SU-DHL-6 (cell line): Measurements from ENCODE around the gene TTF1.

Experiments
- H2AFZ ChIP-seq: fragments of 200-600 bp; sonication (generic); 2 replicates; pipeline ENCODE4 v1.6.1; 2014; ENCODE audit warnings: low read depth, mild to moderate bottlenecking, moderate library complexity, mixed read lengths, antibody characterized with exemption, low read length; ENCODE audit not compliant: severe bottlenecking
- H3F3A ChIP-seq: fragments of 200-600 bp; shearing (Covaris generic); 2 replicates; pipeline ENCODE4 v1.6.0; 2016; ENCODE audit warnings: antibody characterized with exemption, mild to moderate bottlenecking; ENCODE audit not compliant: insufficient read depth
- H3K27ac ChIP-seq: fragments of 200-600 bp; sonication (generic); 2 replicates; pipeline ENCODE4 v1.5.1; 2016; ENCODE audit warnings: low read depth, mild to moderate bottlenecking, low read length, moderate library complexity, mixed read lengths
- H3K27me3 ChIP-seq: fragments of 200-600 bp; sonication (generic), shearing (Covaris generic); 2 replicates; pipeline ENCODE4 v1.6.0; 2014; ENCODE audit warnings: mild to moderate bottlenecking, low read length
- H3K36me3 ChIP-seq: fragments of 200-600 bp; sonication (generic); 2 replicates; pipeline ENCODE4 v1.6.1; 2014; ENCODE audit warnings: mild to moderate bottlenecking, low read length, mixed read lengths
- H3K4me2 ChIP-seq: fragments of 300-600, 200-600 bp; shearing (Covaris generic), sonication (generic); 2 replicates; pipeline ENCODE4 v1.6.0; 2014; ENCODE audit warnings: low read length, low read depth, mild to moderate bottlenecking; ENCODE audit not compliant: poor library complexity, severe bottlenecking
- H3K4me3 ChIP-seq: fragments of 200-600 bp; sonication (generic); 2 replicates; pipeline ENCODE4 v1.5.1; 2014; ENCODE audit warnings: antibody characterized with exemption, low read length, mild to moderate bottlenecking, mixed read lengths; ENCODE audit not compliant: insufficient read depth, poor library complexity, severe bottlenecking
- H3K79me2 ChIP-seq: fragments of 200-600 bp; sonication (generic); 2 replicates; pipeline ENCODE4 v1.6.1; 2014; ENCODE audit warnings: mild to moderate bottlenecking, low read length, moderate library complexity; ENCODE audit not compliant: insufficient read depth
- H3K9ac ChIP-seq: fragments of 200-600 bp; sonication (generic); 2 replicates; pipeline ENCODE4 v1.7.0; 2014; ENCODE audit warnings: mild to moderate bottlenecking, low read length
- H3K9me2 ChIP-seq: fragments of 200-600 bp; sonication (generic); replicated peaks from 2 replicates; pipeline ENCODE4 v1.6.1; 2014; ENCODE audit warnings: low read length; ENCODE audit not compliant: insufficient read depth
- H3K9me3 ChIP-seq: fragments of 200-600 bp; sonication (generic); 2 replicates; pipeline ENCODE4 v1.6.1; 2014; ENCODE audit warnings: low read length, mixed read lengths; ENCODE audit not compliant: insufficient read depth
- H4K20me1 ChIP-seq: fragments of 200-600 bp; sonication (generic); 2 replicates; pipeline ENCODE4 v1.6.1; 2014; ENCODE audit warnings: low read depth, mild to moderate bottlenecking, antibody characterized with exemption, low read length, moderate library complexity, mixed read lengths
- EZH2phosphoT487 ChIP-seq: fragments of 200-600 bp; sonication (generic), shearing (Covaris generic); conservative IDR thresholded peaks from 2 replicates; pipeline ENCODE4 v1.6.1; 2018; ENCODE audit warnings: mild to moderate bottlenecking, antibody characterized with exemption, low read length, moderate library complexity, mixed read lengths
- TF ChIP-seq, protein P1 (sequence below): fragments of 200-600 bp; sonication (generic); IDR thresholded peaks from one replicate; pipeline ENCODE4 v1.5.1; 2017; ENCODE audit warnings: antibody characterized with exemption, mild to moderate bottlenecking, low read length, moderate library complexity; ENCODE audit not compliant: insufficient read depth, poor library complexity, severe bottlenecking

The TTF1 gene

DNA sequence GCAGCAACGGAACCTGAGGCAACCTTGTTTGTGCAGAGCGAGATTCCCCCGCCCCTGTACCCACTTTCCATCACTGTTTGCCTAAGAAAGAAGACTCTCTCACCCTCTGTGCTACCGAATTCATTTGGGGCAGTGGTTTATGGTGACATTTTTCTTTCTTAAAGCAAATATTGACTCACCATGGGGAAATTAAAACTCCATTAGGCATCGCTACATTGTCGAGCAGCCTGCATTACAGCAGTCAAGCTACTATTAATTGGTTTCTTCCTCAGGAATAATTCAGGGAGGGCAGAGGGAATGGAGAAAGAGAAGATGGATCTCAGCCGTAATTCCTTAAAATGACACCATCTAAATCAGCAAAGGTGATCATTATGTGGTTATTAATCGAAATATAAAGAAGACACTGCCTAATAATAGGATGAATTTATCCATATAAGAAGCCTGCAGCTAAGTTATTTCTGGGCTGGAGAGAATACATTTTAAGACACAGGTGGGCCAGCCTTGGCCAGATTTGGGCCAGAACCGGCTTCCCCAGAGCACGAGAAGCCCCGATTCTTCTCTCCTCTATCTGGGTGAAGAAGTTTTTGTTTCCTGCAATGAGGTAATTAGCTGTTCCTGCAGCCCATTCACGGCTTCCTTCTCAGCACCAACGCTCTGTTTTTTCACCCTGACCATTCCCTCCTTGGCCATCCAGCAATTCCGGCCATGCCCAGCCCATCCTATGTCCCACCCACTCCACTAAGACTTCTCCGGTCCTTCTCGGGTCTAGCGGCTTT, 20.2 kb upstream of the TTF1 start:
- H3K9me2 ChIP-seq = no peaks in the 10 kb centered on the region
- no peak overlapping the region for H2AFZ ChIP-seq
- TF ChIP-seq, protein P1, sequence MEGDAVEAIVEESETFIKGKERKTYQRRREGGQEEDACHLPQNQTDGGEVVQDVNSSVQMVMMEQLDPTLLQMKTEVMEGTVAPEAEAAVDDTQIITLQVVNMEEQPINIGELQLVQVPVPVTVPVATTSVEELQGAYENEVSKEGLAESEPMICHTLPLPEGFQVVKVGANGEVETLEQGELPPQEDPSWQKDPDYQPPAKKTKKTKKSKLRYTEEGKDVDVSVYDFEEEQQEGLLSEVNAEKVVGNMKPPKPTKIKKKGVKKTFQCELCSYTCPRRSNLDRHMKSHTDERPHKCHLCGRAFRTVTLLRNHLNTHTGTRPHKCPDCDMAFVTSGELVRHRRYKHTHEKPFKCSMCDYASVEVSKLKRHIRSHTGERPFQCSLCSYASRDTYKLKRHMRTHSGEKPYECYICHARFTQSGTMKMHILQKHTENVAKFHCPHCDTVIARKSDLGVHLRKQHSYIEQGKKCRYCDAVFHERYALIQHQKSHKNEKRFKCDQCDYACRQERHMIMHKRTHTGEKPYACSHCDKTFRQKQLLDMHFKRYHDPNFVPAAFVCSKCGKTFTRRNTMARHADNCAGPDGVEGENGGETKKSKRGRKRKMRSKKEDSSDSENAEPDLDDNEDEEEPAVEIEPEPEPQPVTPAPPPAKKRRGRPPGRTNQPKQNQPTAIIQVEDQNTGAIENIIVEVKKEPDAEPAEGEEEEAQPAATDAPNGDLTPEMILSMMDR = no peak
- TF ChIP-seq EZH2phosphoT487 = no peak
- H3K9me3 ChIP-seq = no peaks in the 10 kb centered on the region
- H3K36me3 ChIP-seq = no peaks in the 10 kb centered on the region
- no peaks in the 10 kb centered on the region for H3K27me3 ChIP-seq
- no peak overlapping the region for H3K27ac ChIP-seq
- H3K79me2 ChIP-seq = no peaks in the 10 kb centered on the region
- no peaks in the 10 kb centered on the region for H4K20me1 ChIP-seq
- H3K9ac ChIP-seq = no peak overlapping the region
- no peak overlapping the region for H3K4me2 ChIP-seq
- no peak overlapping the region for H3K4me3 ChIP-seq
- no peaks in the 10 kb centered on the region for H3F3A ChIP-seq

DNA sequence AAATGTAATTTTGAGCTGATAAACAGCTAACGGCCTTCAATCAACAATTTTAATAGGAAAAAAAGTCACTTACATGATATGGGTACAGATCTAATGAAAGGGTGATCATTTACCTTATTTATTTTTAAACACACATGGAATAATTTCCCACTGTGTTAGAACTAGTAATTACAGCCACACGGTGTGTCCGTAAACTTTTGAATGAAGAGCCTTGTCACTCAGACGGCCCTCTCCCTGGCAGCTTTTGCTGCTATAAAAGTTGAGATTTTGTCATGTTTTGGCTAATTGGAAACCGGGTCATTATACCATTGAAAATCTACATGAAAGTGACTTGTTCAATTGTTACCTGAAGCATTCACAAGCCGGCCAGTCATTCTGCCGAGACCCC, 19.0 kb upstream of the TTF1 start:
- no peaks in the 10 kb centered on the region for H3K27me3 ChIP-seq
- H4K20me1 ChIP-seq = no peaks in the 10 kb centered on the region
- no peaks in the 10 kb centered on the region for H3K9me3 ChIP-seq
- TF ChIP-seq, protein P1 = no peak
- no peak for TF ChIP-seq EZH2phosphoT487
- no peak overlapping the region for H3K27ac ChIP-seq
- no peak overlapping the region for H3K9ac ChIP-seq
- H3K4me2 ChIP-seq = no peak overlapping the region
- no peaks in the 10 kb centered on the region for H3K9me2 ChIP-seq
- H2AFZ ChIP-seq = no peak overlapping the region
- H3K4me3 ChIP-seq = no peak overlapping the region
- no peaks in the 10 kb centered on the region for H3F3A ChIP-seq
- H3K36me3 ChIP-seq = no peaks in the 10 kb centered on the region
- no peaks in the 10 kb centered on the region for H3K79me2 ChIP-seq

DNA sequence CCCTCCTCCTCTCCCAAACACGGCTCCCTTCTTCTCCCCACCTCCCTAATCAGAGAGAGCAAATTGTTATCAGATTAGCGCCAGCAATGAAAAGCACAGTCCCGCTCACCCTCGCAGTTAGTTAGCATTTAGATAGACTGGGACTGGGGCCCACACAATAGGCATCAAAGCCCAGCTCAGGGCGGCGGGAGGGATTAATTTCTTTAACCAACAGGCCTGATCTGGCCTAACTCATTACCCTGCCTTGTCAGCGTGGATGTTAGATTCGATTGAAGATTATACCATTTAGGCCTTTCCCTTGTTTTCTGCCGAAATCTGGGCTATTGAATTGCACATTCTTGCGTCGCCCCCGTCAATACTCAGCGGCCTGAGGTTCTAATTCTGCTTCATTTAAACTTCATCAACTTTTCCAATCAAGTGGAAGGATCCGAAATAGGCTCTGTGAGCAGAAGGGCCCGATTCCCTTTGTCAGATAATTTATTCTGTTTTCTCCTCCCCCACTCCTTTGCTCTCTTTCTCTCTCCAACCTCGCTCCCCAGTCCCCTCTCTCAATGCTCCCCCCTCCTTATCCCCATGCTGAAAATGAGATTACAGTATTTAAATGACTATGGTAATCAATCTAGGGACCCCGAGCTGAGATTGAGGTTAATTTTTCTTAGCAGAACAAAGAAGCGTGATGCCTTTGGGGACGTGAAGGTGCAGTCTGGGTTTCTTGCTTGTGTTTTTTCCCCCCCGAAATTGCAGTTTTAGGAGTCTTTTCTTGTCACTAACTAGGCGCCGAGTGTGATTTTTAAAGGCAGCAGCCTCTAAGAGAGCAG, 18.4 kb upstream of the TTF1 start:
- TF ChIP-seq, protein P1 = no peak
- TF ChIP-seq EZH2phosphoT487 = no peak
- no peak overlapping the region for H3K4me3 ChIP-seq
- H3K27me3 ChIP-seq = no peaks in the 10 kb centered on the region
- no peaks in the 10 kb centered on the region for H3K9me2 ChIP-seq
- H3K36me3 ChIP-seq = no peaks in the 10 kb centered on the region
- no peak overlapping the region for H3K4me2 ChIP-seq
- no peaks in the 10 kb centered on the region for H3K9me3 ChIP-seq
- H4K20me1 ChIP-seq = no peaks in the 10 kb centered on the region
- no peaks in the 10 kb centered on the region for H3F3A ChIP-seq
- no peak overlapping the region for H2AFZ ChIP-seq
- H3K9ac ChIP-seq = no peak overlapping the region
- H3K79me2 ChIP-seq = no peaks in the 10 kb centered on the region
- H3K27ac ChIP-seq = no peak overlapping the region
